Gastrocnemius medialis (tissue), 4 donors: ENCODE measurements around the gene METAP1. TPM values are rescaled to one million over a fixed set of nuclear protein-coding genes. Genes with fewer than 3 reads are reported as not detected.

Source experiments
- ATAC-seq, 2 donors: fragments of 150-250 bp; one replicate each; pipeline ENCODE4 v1.9.1; 2016
- DNase-seq, 2 donors: peaks; one replicate each; pipeline ENCODE4 v3.0.0-alpha.2; 2019
- H3K27ac ChIP-seq, 4 donors: fragments of 200-600 bp; sonication (generic); 1 replicate in 1 of 4; 2 replicates in 3 of 4; pipeline ENCODE4 v1.5.1; 2016 to 2018; ENCODE audit warnings: mild to moderate bottlenecking in 2 of 4, moderate library complexity in 1 of 4
- H3K27me3 ChIP-seq, 3 donors: fragments of 200-600 bp; sonication (generic) in 2 of 3; 1 replicate in 1 of 3; 2 replicates in 2 of 3; pipeline versions ENCODE4 v1.5.1 to v1.6.0; 2016 to 2019; ENCODE audit warnings: mild to moderate bottlenecking in 1 of 3, moderate library complexity in 1 of 3
- H3K36me3 ChIP-seq, 2 donors: fragments of 200-600 bp; sonication (generic) in 1 of 2; one replicate each; pipeline ENCODE4 v1.5.1; 2017 to 2018
- H3K4me1 ChIP-seq, 2 donors: fragments of 200-600 bp; sonication (generic) in 1 of 2; one replicate each; pipeline ENCODE4 v1.5.1; 2016 to 2017; ENCODE audit warnings: mild to moderate bottlenecking in 2 of 2
- H3K4me3 ChIP-seq, 4 donors: fragments of 200-600 bp; sonication (generic) in 3 of 4; 1 replicate in 1 of 4; 2 replicates in 3 of 4; pipeline ENCODE4 v1.5.1; 2016 to 2019; ENCODE audit warnings: mild to moderate bottlenecking in 2 of 4
- H3K9me3 ChIP-seq, 3 donors: fragments of 200-600 bp; sonication (generic) in 2 of 3; 1 replicate in 1 of 3; 2 replicates in 2 of 3; pipeline ENCODE4 v1.5.1; 2016 to 2019
- POLR2A ChIP-seq, 2 donors: fragments of 450-650 bp; IDR thresholded peaks; one replicate each; pipeline ENCODE4 v1.6.1; 2017; ENCODE audit warnings: antibody characterized with exemption in 2 of 2, mild to moderate bottlenecking in 2 of 2, moderate library complexity in 2 of 2
- in situ Hi-C, 4 donors: fragments of 200-750 bp; cut with MboI; loops; one replicate each; pipeline versions ENCODE4 v1.15.0 to v1.8.0; 2017; ENCODE audit warnings: low sequenced_read_pairs in 4 of 4
- intact Hi-C: fragments of 100-400 bp; cut with DNase I; formaldehyde crosslinking; loops from one replicate; pipeline ENCODE4 v1.15.1; 2023; ENCODE audit warnings: low total_unique reads
- total RNA-seq, 4 donors: library from RNA; depleted of rRNA; stranded (reverse); fragments of >200 nt; gene quantifications; one replicate each; pipeline versions ENCODE4 v1.1.0 to v1.2.3, GENCODE V29; 2016
- TF ChIP-seq, protein P1 (sequence below), 5 experiments: fragments of 450-650 bp in 3 of 5; fragments of 200-600 bp in 2 of 5; sonication (generic) in 2 of 5; IDR thresholded peaks in 4 of 5; conservative IDR thresholded peaks in 1 of 5; 1 replicate in 4 of 5; 2 replicates in 1 of 5; pipeline ENCODE4 v1.5.1; 2016 to 2019; ENCODE audit warnings: antibody characterized with exemption in 5 of 5, mild to moderate bottlenecking in 3 of 5, moderate library complexity in 3 of 5

The METAP1 gene
- total RNA-seq, 4 donors from 2014 or later = 33.3 to 45.0 (median 37.9) TPM

DNA sequence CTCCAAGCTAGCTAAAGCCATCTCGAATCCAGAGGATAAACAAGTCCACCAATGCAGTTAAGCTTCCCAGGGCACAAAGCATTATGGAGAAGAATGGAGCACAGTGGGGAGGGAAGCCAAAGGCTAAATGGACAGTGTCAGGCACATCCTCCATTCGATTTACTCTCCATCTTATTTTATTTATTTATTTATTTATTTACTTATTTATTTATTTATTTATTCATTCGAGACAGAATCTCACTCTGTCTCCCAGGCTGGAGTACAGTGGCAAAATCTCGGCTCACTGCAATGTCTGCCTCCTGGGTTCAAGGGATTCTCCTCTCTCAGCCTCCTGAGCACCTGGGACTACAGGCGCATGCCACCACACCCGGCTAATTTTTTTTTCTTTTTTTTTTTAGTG lies 40.3 kb upstream of the METAP1 start:
- Histone ChIP-seq H3K27ac (no peak overlapping the region), H3K27me3 (no peaks in the 10 kb centered on the region), H3K4me1 (no peaks in the 10 kb centered on the region), H3K9me3 (no peaks in the 10 kb centered on the region), H3K4me3 (no peak overlapping the region), H3K36me3 (no peaks in the 10 kb centered on the region)
- in situ Hi-C loops = no loop called here
- TF ChIP-seq, protein P1, sequence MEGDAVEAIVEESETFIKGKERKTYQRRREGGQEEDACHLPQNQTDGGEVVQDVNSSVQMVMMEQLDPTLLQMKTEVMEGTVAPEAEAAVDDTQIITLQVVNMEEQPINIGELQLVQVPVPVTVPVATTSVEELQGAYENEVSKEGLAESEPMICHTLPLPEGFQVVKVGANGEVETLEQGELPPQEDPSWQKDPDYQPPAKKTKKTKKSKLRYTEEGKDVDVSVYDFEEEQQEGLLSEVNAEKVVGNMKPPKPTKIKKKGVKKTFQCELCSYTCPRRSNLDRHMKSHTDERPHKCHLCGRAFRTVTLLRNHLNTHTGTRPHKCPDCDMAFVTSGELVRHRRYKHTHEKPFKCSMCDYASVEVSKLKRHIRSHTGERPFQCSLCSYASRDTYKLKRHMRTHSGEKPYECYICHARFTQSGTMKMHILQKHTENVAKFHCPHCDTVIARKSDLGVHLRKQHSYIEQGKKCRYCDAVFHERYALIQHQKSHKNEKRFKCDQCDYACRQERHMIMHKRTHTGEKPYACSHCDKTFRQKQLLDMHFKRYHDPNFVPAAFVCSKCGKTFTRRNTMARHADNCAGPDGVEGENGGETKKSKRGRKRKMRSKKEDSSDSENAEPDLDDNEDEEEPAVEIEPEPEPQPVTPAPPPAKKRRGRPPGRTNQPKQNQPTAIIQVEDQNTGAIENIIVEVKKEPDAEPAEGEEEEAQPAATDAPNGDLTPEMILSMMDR (IDR thresholded peaks at IDR 0.05 in 4 of 5, conservative IDR thresholded peaks at IDR 0.05 in 1 of 5) = no peak
- TF ChIP-seq POLR2A (IDR thresholded peaks at IDR 0.05) = no peak
- no peak for DNase-seq
- intact Hi-C loops = no loop called here
- no peak for ATAC-seq

DNA sequence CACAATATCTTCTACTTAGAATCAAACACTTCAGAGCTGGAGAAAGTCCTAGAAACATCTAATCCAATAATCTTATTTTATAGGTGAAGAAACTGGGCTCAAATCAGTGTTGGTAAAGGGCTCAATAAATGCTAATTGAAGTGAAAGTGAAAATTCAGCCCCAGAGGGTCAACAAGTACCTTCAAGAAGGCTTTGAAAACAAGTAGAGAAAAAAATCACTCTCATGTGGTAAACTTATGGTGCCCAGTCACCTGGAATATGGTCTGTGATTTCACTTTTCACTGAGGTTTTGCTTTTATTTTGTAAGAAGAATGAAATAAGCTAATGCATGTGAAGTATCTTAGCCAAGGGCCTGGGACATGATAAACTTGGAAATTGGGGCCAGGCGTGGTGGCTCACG lies 37.5 kb upstream of the METAP1 start:
- Histone ChIP-seq H3K36me3 (no peaks in the 10 kb centered on the region), H3K9me3 (no peaks in the 10 kb centered on the region), H3K27ac (no peak overlapping the region), H3K4me1 (no peaks in the 10 kb centered on the region), H3K4me3 (no peak overlapping the region), H3K27me3 (no peaks in the 10 kb centered on the region)
- DNase-seq = no peak
- no peak for TF ChIP-seq POLR2A (IDR thresholded peaks at IDR 0.05)
- TF ChIP-seq, protein P1 (IDR thresholded peaks at IDR 0.05 in 4 of 5, conservative IDR thresholded peaks at IDR 0.05 in 1 of 5) = no peak
- in situ Hi-C loops (no loop called here), intact Hi-C loops (no loop called here)
- ATAC-seq = no peak

DNA sequence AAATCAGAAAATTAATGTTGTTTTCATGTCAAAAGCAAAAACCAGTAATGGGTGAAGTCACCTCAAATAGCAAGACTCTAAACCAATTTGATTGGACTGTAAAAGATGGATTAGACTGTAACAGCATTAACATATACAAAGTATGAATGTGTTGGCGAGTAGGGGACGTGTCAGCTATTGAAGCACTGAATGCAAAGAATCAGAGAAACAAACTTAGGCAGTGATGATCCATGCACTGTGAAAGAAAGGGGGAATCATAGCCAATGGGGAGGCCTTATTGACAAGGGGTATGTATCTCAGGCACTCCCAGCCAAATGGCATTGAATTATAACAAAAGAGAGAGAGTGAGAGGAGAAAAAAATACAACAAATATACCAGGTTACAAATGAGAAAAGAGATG lies 36.1 kb upstream of the METAP1 start:
- Histone ChIP-seq H3K4me1 (no peaks in the 10 kb centered on the region), H3K27ac (no peak overlapping the region), H3K27me3 (no peaks in the 10 kb centered on the region), H3K36me3 (no peaks in the 10 kb centered on the region), H3K9me3 (no peaks in the 10 kb centered on the region), H3K4me3 (no peak overlapping the region)
- ATAC-seq (no peak), DNase-seq (no peak)
- TF ChIP-seq, protein P1 (IDR thresholded peaks at IDR 0.05 in 4 of 5, conservative IDR thresholded peaks at IDR 0.05 in 1 of 5) = no peak
- no peak for TF ChIP-seq POLR2A (IDR thresholded peaks at IDR 0.05)
- intact Hi-C loops = no loop called here
- in situ Hi-C loops = no loop called here

DNA sequence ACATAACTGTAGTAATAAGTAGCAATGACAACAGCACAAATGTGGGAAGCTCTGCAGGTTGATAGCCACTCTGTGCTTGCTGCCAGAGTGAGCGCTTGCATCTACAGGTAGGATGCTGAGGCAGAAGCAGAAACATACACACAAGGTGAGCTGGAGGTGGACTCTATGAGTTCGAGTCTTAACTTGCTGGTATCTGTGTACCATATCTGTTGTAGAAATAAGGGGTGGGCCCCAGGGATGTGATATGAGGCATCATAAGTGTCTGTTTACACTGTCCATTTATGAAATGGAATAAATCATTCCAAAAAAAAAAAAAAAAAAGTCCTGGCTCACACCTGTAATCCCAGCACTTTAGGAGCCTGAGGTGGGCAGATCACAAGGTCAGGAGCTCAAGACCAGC lies 33.8 kb upstream of the METAP1 start:
- in situ Hi-C loops (no loop called here), intact Hi-C loops (no loop called here)
- no peaks in the 10 kb centered on the region for H3K4me1 ChIP-seq
- no peaks in the 10 kb centered on the region for H3K36me3 ChIP-seq
- H3K9me3 ChIP-seq = no peaks in the 10 kb centered on the region
- ATAC-seq (no peak), DNase-seq (no peak)
- H3K4me3 ChIP-seq = no peak overlapping the region
- no peaks in the 10 kb centered on the region for H3K27me3 ChIP-seq
- H3K27ac ChIP-seq = no peak overlapping the region
- TF ChIP-seq, protein P1 (IDR thresholded peaks at IDR 0.05 in 4 of 5, conservative IDR thresholded peaks at IDR 0.05 in 1 of 5) = no peak
- no peak for TF ChIP-seq POLR2A (IDR thresholded peaks at IDR 0.05)
